BLaER1 treated with 17β-estradiol and CSF1 and Interleukin-3, amounts not matched to agents 10 nM and 100 nM (cell line): ENCODE measurements around the gene SCOC.

Experiments used
- H3K27ac ChIP-seq, 11 experiments: shearing (Covaris generic); formaldehyde crosslinking; 2 replicates each; pipeline ENCODE4 v1.8.1; 2022
- H3K27me3 ChIP-seq, 11 experiments: shearing (Covaris generic); formaldehyde crosslinking; 2 replicates each; pipeline ENCODE4 v1.8.1; 2022
- H3K36me3 ChIP-seq, 11 experiments: shearing (Covaris generic); formaldehyde crosslinking; 2 replicates each; pipeline ENCODE4 v1.8.1; 2022
- H3K4me1 ChIP-seq, 10 experiments: shearing (Covaris generic); formaldehyde crosslinking; 2 replicates each; pipeline ENCODE4 v1.8.1; 2022
- H3K4me2 ChIP-seq, 11 experiments: shearing (Covaris generic); formaldehyde crosslinking; 2 replicates each; pipeline ENCODE4 v1.8.1; 2022
- H3K4me3 ChIP-seq, 10 experiments: shearing (Covaris generic); formaldehyde crosslinking; 2 replicates each; pipeline ENCODE4 v1.8.1; 2022
- H3K9ac ChIP-seq, 11 experiments: shearing (Covaris generic); formaldehyde crosslinking; 2 replicates each; pipeline ENCODE4 v1.8.1; 2022
- H3K9me3 ChIP-seq, 11 experiments: shearing (Covaris generic); formaldehyde crosslinking; replicated peaks in 1 of 11; 2 replicates each; pipeline ENCODE4 v1.8.1; 2022
- H4K20me1 ChIP-seq, 11 experiments: shearing (Covaris generic); formaldehyde crosslinking; 2 replicates each; pipeline ENCODE4 v1.8.1; 2022
- Cebpa-rat ChIP-seq, 11 experiments: shearing (Covaris generic); IDR thresholded peaks; 2 replicates each; pipeline ENCODE4 v1.8.1; 2022

SCOC gene

DNA sequence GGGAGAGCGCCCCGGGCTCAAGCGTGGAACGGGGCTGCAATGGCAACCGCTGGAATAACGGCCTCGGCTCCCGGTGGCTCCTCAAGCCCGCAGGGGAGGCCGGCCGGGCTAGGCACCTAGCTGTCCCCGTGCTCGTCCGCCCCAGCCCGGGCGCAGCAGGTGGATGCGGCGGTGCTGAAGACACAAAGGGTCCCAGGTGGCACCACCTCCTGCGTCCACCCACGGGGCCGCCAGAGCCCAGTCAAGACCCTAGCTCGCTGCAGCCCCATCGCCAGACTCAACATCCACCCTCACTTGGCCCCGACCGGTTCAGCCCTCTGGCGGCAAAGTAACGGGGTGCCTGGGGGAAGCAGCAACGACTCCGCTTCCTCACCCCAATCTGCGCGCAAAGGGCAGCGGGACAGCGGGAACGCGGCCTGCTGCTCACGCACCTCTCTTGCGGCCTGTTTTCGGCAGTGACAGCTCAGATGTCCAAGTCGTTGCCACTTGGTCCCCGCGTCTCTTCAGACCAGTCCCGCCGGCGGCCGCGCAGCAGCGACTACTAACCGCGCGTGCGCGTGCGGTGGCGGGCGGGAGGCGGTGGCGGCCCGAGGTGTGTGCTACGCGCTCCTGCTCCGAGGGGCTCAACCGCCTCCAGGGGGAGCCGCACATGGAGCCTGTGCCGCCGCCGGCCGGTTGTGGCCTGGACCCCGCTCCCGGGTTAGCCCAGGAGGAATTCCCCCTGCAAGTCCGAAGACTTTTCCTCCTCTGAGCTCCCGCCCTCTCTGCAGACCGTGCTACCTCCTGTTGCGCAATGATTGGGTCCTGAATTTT, 53.9 kb downstream of the SCOC start, which contains the start of gene CLGN:
TSS of gene CLGN (minus strand) at position 543 of the 813 bp plus-strand sequence. CDS start 14,570 bp downstream, outside the sequence.
- Histone ChIP-seq H3K4me3 (peak within 1 kb of the TSS; percentile 52 to 74 (median 67)), H3K4me2 (peak within 1 kb of the TSS; percentile 64 to 90 (median 79)), H3K27ac (peak within 1 kb of the TSS in 4 of 11 experiments; percentile 14 to 51 (median 35); a peak in 6 of 22 replicates), H3K27me3 (no peaks in the 10 kb centered on the region), H3K9me3 (peaks cover 8 to 13% (median 10%) of the 10 kb centered on the region in 11 experiments; a peak in 15 of 22 replicates), H4K20me1 (no peaks in the 10 kb centered on the region), H3K9ac (peak within 1 kb of the TSS in 10 of 11 experiments; percentile 37 to 74 (median 63); a peak in 20 of 22 replicates), H3K4me1 (0 out of 20 replicates have a peak, but pooled peaks cover 0 to 4% (median 0%) of the 10 kb centered on the region in 10 experiments), H3K36me3 (no peaks in the 10 kb centered on the region)
- peak in 10 of 11 experiments; percentile 15 to 90 (median 72); a peak in 14 of 22 replicates for TF ChIP-seq Cebpa-rat (IDR thresholded peaks at IDR 0.05)

DNA sequence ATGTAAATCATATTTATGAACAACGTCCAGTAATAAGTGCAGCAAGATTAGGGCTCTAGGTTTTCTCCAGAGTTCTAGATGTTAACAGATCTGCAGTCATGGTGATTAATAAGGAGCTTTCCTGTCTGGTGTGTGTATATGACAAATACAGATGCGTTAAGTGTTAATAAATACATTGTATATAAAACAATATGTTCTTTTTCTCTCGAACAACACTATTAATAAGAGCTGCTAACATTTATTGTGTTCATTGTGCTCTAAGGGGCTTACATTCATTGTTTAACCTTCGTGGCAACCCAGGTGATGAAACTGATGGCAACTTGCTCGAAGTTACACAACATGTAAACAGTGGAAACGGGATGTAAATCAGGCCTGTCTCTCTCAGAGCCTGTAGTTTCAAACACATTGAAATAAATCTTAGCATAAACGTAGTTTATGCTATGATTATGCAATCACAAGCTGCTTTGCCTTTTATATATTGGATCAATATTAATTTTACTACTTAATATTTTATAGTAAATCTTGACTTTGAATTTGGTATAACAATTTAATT, 54.5 kb downstream of the SCOC start:
- H3K4me3 ChIP-seq = peak overlapping the region; percentile 52 to 74 (median 67); a peak in 19 of 20 replicates

More for the DNA sequence above, 54.5 kb downstream of the SCOC start:
- Histone ChIP-seq H3K27ac (no peak overlapping the region; a peak in 1 of 22 replicates), H3K4me1 (0 out of 20 replicates have a peak, but pooled peaks cover 0 to 4% (median 0%) of the 10 kb centered on the region in 10 experiments), H3K9me3 (peaks cover 8 to 13% (median 10%) of the 10 kb centered on the region in 11 experiments; a peak in 15 of 22 replicates), H3K36me3 (no peaks in the 10 kb centered on the region), H3K4me2 (peak overlapping the region; percentile 64 to 90 (median 79)), H4K20me1 (no peaks in the 10 kb centered on the region), H3K9ac (peak overlapping the region in 4 of 11 experiments; percentile 63 to 73 (median 64); a peak in 4 of 22 replicates), H3K27me3 (no peaks in the 10 kb centered on the region)
- TF ChIP-seq Cebpa-rat (IDR thresholded peaks at IDR 0.05) = peak in 2 of 11 experiments; percentile 13 to 80; a peak in 5 of 22 replicates
